COLO668 (cell line): ENCODE data around the gene ACTRT1.

Experiments used
- DNase-seq: peaks from one replicate; lab custom pipeline; 2025; ENCODE audit not compliant: unreplicated experiment; lab: John Stamatoyannopoulos, UW

ACTRT1 gene

DNA sequence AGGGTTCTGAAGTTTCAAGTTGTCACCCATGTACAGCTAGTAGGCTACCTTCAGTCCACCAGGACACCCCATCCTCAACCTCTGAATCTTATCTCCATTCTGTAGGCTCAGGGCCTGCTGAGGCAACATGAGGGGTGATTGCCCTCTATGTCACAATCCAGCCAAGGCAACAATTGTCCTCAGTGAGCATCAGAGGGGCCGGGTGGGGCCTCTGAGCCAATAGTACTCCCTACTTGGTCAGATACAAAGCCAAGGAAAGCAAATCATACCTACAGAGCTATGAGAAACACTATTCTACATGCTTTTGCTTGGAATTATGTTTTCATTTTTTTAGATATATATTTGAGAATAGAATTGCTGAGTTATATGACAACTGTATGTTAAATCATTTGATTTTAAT lies at the start of gene ACTRT1:
Gene ACTRT1, minus strand, starts transcription at position 101 of the 400 bp plus-strand sequence. CDS start 197 bp downstream, outside the sequence.
- no peak for DNase-seq

DNA sequence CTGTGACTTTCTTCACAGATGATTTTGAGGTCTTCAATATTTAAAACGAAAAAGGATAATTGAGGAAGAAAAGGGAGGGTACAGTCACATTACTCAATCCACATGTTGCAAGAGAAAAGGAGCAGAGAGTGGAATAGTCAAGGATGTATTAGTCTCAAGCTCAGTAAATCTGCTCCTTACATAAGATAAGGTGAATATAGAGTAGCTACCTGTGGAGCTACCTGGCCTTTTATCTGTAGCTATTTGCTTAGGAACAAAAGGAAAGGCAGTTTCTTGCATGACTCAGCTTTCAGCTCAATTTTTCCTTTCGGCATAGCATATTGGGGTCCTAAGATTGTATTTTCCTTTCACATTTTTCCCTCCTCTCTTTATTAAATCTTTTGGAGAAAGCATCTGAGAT lies 26.3 kb upstream of the ACTRT1 start:
- DNase-seq = no peak

DNA sequence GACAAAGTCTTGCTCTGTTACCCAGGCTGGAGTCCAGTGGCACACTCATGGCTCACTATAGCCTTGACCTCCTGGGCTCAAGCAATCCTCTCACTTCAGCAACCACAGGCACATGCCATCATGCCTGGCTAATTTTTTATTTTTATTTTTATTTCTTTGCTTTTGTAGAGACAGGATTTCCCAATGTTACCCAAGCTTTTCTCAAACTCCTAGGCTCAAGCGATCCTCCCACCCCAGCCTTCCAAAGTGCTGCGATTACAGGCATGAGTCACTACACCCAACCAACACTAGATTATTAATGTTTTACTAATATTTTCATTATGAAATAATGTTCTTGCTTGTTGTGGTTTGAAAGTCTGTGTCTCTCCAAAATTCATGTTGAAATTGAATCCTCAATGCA lies 5.2 kb upstream of the ACTRT1 start:
- no peak for DNase-seq

DNA sequence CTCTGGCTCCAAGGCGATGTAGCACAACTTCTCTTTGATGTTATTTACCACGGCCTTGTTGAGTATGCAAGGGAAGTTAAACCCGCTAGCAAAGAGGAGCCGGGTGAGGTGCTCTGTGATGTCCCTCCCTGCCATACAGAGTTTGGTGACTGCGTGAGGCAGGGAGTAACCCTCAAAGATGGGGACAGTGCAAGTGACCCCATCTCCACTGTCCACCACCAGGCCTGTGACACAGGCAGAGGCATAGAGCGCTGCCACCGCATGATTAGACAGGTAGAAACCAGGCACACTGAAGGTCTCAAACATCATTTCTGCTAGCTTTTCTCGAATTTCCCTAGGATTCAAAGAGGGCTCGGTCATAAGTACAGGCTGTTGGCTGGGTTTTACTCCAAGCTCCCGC lies 677 bp downstream of the ACTRT1 start:
- no peak for DNase-seq

DNA sequence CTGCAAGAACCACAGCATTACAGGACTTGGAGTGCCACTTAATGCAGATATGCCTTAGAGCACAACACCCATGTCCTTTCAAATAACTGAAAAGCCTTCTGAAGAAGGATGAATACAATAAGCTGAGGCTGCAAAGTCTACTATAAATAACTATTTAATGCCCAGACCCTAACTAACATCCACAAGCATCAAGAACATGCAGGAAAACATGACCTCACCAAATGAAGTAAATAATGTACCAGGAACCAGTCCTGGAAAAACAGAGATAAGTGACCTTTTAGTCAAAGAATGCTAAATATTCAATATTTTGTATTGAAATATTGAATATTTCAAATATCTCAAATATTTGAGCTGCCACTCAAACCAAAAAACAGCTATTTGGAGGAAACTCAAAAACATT lies 16.9 kb downstream of the ACTRT1 start:
- no peak for DNase-seq

DNA sequence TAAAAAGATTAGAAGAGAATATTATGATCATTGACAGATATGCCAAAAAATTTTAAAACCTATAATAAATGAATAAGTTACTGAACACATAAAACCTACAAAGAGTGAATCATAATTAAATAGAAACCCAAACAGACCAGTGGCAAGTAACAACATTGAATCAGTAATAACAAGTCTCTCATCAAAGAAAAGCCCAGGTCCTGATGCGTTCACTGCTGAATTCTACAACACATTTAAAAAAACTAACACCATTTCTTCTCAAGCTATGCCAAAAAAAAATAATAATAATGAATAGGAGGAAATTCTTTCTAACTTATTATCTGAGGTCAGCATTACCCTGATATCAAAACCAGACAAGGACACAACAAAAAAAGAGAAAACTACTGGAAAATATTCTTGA lies 30.6 kb downstream of the ACTRT1 start:
- DNase-seq = no peak

DNA sequence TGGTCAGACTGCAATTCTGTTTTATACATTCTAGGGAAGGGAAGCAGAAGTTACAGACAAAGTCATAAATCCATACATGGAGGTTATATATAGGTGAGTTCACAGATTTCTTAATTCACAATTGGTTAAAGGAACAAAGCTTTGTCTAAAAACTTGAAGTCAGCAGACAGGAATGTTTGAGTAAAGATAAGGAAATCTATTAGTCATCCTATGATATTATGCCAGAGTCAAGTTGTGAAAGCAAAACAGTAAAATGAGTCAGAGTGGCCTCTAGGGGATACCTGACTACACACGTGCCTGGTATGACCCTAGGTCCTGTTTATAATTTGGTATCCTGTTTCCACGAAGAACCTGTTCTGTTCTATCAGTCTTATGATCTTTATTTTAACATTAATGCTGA lies 31.5 kb downstream of the ACTRT1 start:
- DNase-seq = no peak

DNA sequence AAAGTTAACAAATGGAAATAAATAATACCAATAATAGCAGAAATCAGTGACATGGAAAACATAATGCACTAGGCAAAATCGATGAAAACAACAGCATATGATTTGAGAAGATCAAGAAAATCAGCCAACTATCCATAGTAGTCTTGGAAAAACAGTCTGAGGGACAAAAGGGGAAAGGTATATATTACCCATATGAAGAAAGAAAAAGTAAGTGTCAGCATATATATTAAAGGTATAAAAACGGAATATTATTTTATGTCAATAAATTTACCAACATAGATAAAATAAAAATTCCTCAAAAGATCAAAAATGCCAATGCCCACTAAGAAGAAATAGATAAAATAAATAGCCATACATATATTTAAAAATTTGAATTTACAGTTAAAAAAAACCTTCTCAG lies 33.0 kb downstream of the ACTRT1 start:
- no peak for DNase-seq

DNA sequence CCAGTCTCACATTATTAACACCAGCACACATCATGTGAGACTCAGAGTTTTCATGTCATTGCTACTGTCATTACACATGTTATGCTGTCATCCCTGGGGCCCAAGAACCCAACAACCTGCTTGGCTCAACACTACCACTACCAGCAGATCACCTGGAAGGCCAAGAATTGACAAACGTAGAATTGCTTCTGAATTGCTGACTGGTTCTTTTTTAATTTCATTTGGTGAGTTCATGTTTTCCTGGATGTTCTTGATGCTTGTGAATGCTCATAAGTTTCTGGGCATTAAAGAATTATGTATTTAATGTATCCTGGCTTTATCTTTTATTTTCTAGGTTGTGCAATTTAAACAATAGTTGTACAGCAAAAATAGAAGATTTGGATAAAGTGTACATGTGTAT lies 40.2 kb downstream of the ACTRT1 start:
- DNase-seq = no peak

DNA sequence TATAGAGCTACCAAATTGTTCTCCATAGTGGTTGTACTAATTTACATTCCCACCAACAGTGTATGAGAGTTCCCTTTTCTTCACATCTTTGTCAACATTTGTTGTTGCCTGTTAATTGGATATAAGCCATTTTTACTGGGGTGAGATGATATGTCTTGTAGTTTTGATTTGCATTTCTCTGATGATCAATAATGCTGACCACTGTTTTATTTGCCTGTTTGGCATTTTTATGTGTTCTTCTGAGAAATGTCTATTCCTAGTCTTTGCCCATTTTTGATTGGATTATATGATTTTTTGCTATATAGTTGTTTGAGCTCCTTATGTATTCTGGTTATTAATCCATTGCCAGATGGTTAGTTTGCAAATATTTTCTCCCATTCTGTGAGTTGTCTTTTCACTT lies 44.3 kb downstream of the ACTRT1 start:
- DNase-seq = no peak
